Measurements from ENCODE around the gene RAD51B. TPM values are rescaled to one million over a fixed set of nuclear protein-coding genes. Genes with fewer than 3 reads are reported as not detected.
A peak's percentile ranks its signal among the peaks of the same experiment; 100 is the strongest.

The RAD51B gene
- total RNA-seq, 4 donors from 2014 or later, result 6.2 to 39.9 (median 12.9) TPM

GRCh38 chr14:68192935-68193334 lies 373.4 kb downstream of the RAD51B start:
- no peaks in the 10 kb centered on the region for H3K27me3 ChIP-seq
- intact Hi-C loops (cut with DNase I), result no loop called here
- no peaks in the 10 kb centered on the region for H3K36me3 ChIP-seq
- peaks cover 3 to 43% (median 4%) of the 10 kb centered on the region in 3 donors for H3K4me1 ChIP-seq
- DNase-seq, result no peak
- no peaks in the 10 kb centered on the region for H3K9me3 ChIP-seq
- H3K27ac ChIP-seq, result peak overlapping the region in 3 of 4 donors; percentile 60 to 73 (median 71)
- TF ChIP-seq CTCF (IDR thresholded peaks at IDR 0.05) (no peak), POLR2A (IDR thresholded peaks at IDR 0.05) (no peak)
- WGBS, 2 donors, result 92 to 98% methylated on average over 2 of the region's 2 CpGs
- no peak overlapping the region for H3K4me3 ChIP-seq

- peaks cover 3 to 50% (median 8%) of the 10 kb centered on the region in 3 donors for H3K4me1 ChIP-seq
- no peaks in the 10 kb centered on the region for H3K9me3 ChIP-seq
- intact Hi-C loops (cut with DNase I), result no loop called here
- WGBS, 2 donors, result 79 to 89% methylated on average over 3 of the region's 3 CpGs
- no peak overlapping the region for H3K4me3 ChIP-seq
- H3K36me3 ChIP-seq, result no peaks in the 10 kb centered on the region
- TF ChIP-seq POLR2A (IDR thresholded peaks at IDR 0.05) (no peak), CTCF (IDR thresholded peaks at IDR 0.05) (no peak)
- H3K27ac ChIP-seq, result peak overlapping the region; percentile 1 to 73 (median 68)
- DNase-seq, result no peak
- no peaks in the 10 kb centered on the region for H3K27me3 ChIP-seq
Observed at GRCh38 chr14:68193970-68194681, 374.5 kb downstream of the RAD51B start.

- no peaks in the 10 kb centered on the region for H3K27me3 ChIP-seq
- no peaks in the 10 kb centered on the region for H3K36me3 ChIP-seq
- H3K27ac ChIP-seq, result peak overlapping the region in 3 of 4 donors; percentile 36 to 67 (median 66)
- peaks cover 9 to 60% (median 12%) of the 10 kb centered on the region in 3 donors for H3K4me1 ChIP-seq
- 46 to 47% methylated on average over 1 of the region's 1 CpG for WGBS, 2 donors
- no peak for TF ChIP-seq CTCF (IDR thresholded peaks at IDR 0.05)
- TF ChIP-seq POLR2A (IDR thresholded peaks at IDR 0.05), result no peak
- H3K4me3 ChIP-seq, result no peak overlapping the region
- DNase-seq, result no peak
- no peaks in the 10 kb centered on the region for H3K9me3 ChIP-seq
- intact Hi-C loops (cut with DNase I), result no loop called here
Observed at GRCh38 chr14:68195126-68195525, 375.5 kb downstream of the RAD51B start.

- Histone ChIP-seq H3K4me1 (peaks cover 6 to 47% (median 8%) of the 10 kb centered on the region in 3 donors), H3K4me3 (no peak overlapping the region), H3K36me3 (no peaks in the 10 kb centered on the region), H3K27ac (peak overlapping the region in 3 of 4 donors; percentile 72 to 83 (median 75)), H3K27me3 (no peaks in the 10 kb centered on the region), H3K9me3 (no peaks in the 10 kb centered on the region)
- DNase-seq, result no peak
- intact Hi-C loops (cut with DNase I), result no loop called here
- TF ChIP-seq CTCF (IDR thresholded peaks at IDR 0.05) (no peak), POLR2A (IDR thresholded peaks at IDR 0.05) (no peak)
- 26 to 44% methylated on average over 3 of the region's 3 CpGs for WGBS, 2 donors
Observed at GRCh38 chr14:68198713-68199495, 379.3 kb downstream of the RAD51B start.
